Embryonic facial prominence (tissue), 1 donor: ENCODE data around the gene SH3D21.

Source experiments
- DNase-seq: peaks from one replicate; pipeline ENCODE4 v3.0.0-alpha.2; 2016; ENCODE audit errors: extremely low spot score

The SH3D21 gene

DNA sequence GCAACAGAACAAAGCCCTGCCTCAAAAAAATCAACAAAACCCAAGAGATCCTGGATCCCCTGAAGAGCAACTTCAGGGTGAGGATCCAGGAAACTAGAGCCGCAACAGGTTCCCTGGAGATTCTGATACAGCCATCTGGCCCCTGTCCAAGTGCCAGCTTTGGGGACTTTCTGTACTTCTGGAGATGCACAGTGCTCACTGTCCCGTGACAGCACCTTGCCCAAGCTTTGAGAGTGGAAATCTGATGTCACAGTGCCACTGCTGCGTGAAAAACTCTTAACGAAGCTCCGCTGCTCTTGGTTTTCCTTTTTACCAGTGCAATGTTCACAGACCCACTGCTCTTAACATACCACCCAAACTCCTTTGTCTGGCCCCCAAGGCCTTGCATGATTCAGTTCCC is 53.2 kb downstream of the SH3D21 start:
- DNase-seq, result no peak

DNA sequence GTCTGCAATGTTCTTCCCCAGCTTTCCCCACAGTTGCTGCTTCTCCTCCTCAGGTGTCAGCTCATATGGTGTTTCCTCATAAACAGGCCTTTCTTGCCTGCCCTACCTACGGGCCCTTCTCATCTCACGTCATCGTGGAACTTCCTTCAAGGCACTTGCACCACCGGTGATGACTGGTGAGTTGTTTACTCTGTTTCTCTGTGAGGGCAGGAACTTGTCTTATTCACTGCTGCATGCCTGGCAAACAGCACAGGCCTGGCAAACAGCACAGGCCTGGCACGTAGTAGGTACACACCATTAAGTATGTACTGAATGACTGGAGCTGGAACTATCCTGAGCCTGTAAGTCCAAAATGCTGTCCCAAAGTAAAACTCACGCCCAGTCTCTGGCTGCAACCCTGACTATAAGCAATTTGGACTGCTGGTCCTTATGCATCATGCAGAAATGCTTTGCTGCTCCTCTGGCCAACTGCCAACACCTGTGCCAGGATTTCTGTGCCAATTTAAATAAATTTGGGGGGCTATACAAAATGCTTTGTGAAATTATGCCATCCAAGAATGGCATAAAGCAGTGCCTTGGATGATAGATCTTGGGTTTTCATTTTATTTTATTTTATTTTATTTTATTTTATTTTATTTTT is 53.9 kb downstream of the SH3D21 start:
- no peak for DNase-seq

DNA sequence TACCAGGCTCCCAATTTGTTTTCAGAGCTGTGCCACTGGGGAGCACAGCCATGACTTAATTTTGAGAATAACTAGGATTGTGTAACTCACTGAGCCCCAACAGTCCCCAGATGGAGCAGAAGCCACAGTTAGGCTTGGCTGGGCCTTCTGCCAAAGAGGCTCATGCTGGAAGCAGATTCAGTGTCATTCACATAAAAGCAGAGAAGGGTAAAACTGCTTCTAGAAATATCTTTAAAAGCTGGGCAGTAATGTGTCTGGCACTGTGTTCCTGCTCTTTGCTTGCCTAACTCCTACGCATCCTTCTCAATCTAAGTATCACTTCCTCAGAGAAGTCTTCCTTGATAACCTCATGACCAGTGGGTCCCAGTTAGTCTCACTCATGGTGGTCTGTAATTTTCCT is 59.2 kb downstream of the SH3D21 start:
- DNase-seq, result no peak

DNA sequence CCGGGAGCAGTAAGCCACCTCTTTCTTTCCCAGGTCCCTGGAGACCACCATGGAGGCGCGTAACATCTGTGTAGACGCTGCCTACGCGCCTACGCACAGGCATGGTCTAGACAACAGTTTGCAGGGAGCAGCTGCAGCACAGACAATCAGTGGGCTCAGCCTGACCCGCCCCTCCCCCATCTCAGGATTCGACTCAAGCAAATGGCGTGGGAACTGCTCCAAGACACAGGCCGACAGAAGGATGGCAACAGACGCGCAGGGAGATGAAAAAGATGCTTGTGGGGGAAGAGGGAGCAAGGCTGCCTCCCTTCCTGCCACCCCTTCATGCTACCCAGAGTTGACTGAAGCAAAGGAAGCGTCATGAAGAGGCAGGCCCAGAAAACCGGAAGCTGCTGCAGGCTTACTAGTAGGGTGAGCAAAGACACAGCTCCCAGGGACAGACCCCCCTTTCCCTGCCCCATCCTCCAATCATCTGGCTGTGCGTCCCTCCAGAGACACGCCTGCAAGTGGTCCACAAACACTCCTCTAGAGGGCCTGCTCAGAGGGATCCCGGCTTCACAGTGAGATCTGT is 60.0 kb downstream of the SH3D21 start:
- no peak for DNase-seq

DNA sequence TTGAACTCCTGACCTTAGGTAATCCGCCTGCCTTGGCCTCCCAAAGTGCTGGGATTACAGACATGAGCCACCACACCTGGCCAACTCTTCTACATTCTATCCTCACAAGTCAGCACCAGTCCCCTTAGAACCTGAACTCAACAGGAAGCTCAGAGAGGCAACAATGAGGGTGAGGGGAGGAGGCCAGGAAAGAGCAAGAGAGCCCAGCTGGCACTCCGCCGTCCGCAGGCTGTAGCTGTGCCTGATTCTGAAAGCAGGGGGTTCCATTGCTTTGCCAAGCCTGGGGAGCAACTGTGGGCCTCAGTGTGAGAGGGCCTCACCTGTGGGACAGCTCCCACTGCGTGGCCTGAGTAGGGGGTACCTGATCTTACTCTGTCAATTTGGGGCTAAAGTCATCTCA is 60.9 kb downstream of the SH3D21 start:
- no peak for DNase-seq

DNA sequence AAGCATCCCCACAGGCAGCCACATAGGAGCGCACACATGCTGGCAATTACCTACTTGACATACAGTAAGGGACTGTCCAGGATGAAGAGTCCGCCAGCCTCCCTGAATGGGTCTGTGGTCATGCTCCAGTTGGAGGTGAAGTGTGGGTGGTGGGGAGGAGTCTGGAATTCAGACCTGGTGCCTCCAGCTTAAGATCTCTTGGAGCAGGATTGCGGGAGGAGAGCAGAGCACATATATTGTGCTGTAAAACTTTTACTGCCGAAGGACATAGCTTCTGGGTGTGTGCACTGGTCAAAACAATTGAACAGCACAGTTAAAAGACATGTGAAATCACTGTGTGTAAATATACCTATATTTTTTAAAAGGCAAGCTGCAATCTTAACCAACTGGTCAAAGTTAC is 61.6 kb downstream of the SH3D21 start:
- DNase-seq, result no peak

DNA sequence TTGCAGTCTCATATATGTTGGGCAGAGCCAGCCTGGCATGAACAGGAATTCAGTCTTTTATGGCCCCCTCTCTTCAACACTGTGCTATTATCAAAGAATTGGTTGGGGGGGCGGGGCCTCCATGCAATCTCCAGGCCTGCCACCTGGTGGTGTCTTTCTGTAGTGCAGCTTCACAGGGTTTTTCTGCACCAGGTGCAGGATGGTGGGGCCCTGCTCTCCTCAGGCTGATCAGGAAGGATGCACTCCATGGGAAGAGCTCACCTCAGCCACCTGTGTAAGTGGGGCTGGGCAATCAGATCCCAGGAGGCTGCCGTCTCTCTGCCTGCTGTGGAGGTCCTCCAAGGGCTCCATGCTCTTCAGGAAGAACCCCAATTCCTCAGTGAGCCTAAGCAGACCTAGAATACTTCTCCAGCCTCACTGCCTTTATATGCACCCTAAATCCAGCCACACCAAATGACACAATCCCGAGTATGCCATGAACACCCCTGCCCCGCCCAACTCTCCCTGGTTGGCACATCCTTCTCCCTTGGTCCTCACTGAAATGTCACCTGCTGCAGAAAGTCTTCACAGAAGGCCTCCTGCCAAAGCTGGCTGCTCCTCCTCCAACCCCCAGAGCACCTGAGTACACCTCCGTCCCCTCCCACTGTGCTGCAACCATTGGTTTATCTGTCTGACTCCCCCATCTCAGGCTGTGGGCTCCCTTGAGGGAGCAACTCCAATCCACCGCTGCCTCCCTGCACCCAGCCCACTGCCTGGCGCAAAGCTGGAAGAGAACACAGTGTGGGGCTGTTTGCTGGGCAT is 63.1 kb downstream of the SH3D21 start:
- peak; percentile 37 for DNase-seq
